HEK293T (cell line): ENCODE measurements around the gene EGFR.

Experiments
- CTCF ChIA-PET: fragments of 350-600 bp; formaldehyde crosslinking; extraction: SDS; loops from one replicate; lab custom pipeline; 2021; ENCODE audit warnings: antibody characterized with exemption, inconsistent platforms; lab: Yijun Ruan, JAX
- POLR2A ChIA-PET: fragments of 350-600 bp; formaldehyde crosslinking; extraction: SDS; loops from one replicate; lab custom pipeline; 2020; ENCODE audit warnings: antibody characterized with exemption, inconsistent platforms; lab: Yijun Ruan, JAX
- DNase-seq: peaks from one replicate; pipeline ENCODE4 v3.0.0; 2012; ENCODE audit warnings: mixed read lengths; ENCODE audit errors: extremely low spot score
- ARNT ChIP-seq: fragments of 450-650 bp; IDR thresholded peaks from 2 replicates; pipeline ENCODE4 v1.6.1; 2017; ENCODE audit warnings: mild to moderate bottlenecking
- BHLHE40 ChIP-seq: fragments of 450-650 bp; IDR thresholded peaks from 2 replicates; pipeline ENCODE4 v1.6.1; 2016; ENCODE audit warnings: mild to moderate bottlenecking, moderate library complexity, borderline replicate concordance
- CTBP1 ChIP-seq: fragments of 450-650 bp; IDR thresholded peaks from 2 replicates; pipeline ENCODE4 v1.6.1; 2016; ENCODE audit warnings: borderline replicate concordance
- ELF4 ChIP-seq: fragments of 450-650 bp; IDR thresholded peaks from 2 replicates; pipeline ENCODE4 v1.6.1; 2017; ENCODE audit warnings: antibody characterized with exemption
- FOXA1 ChIP-seq: fragments of 450-650 bp; IDR thresholded peaks from 2 replicates; pipeline ENCODE4 v1.6.1; 2016; ENCODE audit warnings: mild to moderate bottlenecking
- FOXK2 ChIP-seq: fragments of 450-650 bp; IDR thresholded peaks from 2 replicates; pipeline ENCODE4 v1.6.1; 2016; ENCODE audit warnings: mild to moderate bottlenecking
- FOXM1 ChIP-seq: fragments of 450-650 bp; IDR thresholded peaks from 2 replicates; pipeline ENCODE4 v1.6.1; 2017; ENCODE audit warnings: mild to moderate bottlenecking, borderline replicate concordance
- HDGF ChIP-seq: fragments of 450-650 bp; IDR thresholded peaks from 2 replicates; pipeline ENCODE4 v1.6.1; 2017; ENCODE audit warnings: antibody characterized with exemption, borderline replicate concordance
- L3MBTL2 ChIP-seq: fragments of 450-650 bp; conservative IDR thresholded peaks from 2 replicates; pipeline ENCODE4 v1.6.1; 2016; ENCODE audit warnings: mild to moderate bottlenecking
- LEF1 ChIP-seq: fragments of 450-650 bp; IDR thresholded peaks from 2 replicates; pipeline ENCODE4 v1.6.1; 2017; ENCODE audit warnings: mild to moderate bottlenecking, borderline replicate concordance
- NFRKB ChIP-seq: fragments of 450-650 bp; IDR thresholded peaks from 2 replicates; pipeline ENCODE4 v1.6.1; 2016; ENCODE audit warnings: mild to moderate bottlenecking, moderate library complexity
- PKNOX1 ChIP-seq: fragments of 450-650 bp; IDR thresholded peaks from 2 replicates; pipeline ENCODE4 v1.6.1; 2016
- SP1 ChIP-seq: fragments of 450-650 bp; IDR thresholded peaks from 2 replicates; pipeline ENCODE4 v1.6.1; 2017
- SUZ12 ChIP-seq: fragments of 450-650 bp; IDR thresholded peaks from 2 replicates; pipeline ENCODE4 v1.6.1; 2016; ENCODE audit warnings: mild to moderate bottlenecking
- TARDBP ChIP-seq: fragments of 450-650 bp; IDR thresholded peaks from 2 replicates; pipeline ENCODE4 v1.6.1; 2016
- ZNF384 ChIP-seq: fragments of 450-650 bp; IDR thresholded peaks from 2 replicates; pipeline ENCODE4 v1.6.1; 2016

The EGFR gene

GRCh38 chr7:55058314-55058713 lies 39.5 kb downstream of the EGFR start:
- ChIA-PET POLR2A (no interaction called here), CTCF (no interaction called here)
- DNase-seq: no peak
- TF ChIP-seq L3MBTL2: no peak

GRCh38 chr7:55059021-55059420 lies 40.2 kb downstream of the EGFR start:
- TF ChIP-seq FOXA1 (no peak), TARDBP (no peak), ARNT (no peak)
- ChIA-PET CTCF (no interaction called here), POLR2A (no interaction called here)
- DNase-seq: no peak

GRCh38 chr7:55060085-55060484 lies 41.3 kb downstream of the EGFR start:
- ChIA-PET POLR2A (no interaction called here), CTCF (no interaction called here)
- TF ChIP-seq BHLHE40 (no peak), FOXM1 (no peak), TARDBP (no peak), FOXK2 (no peak), ELF4 (no peak), ARNT (no peak), CTBP1 (no peak), SP1 (no peak)
- no peak for DNase-seq

- POLR2A ChIA-PET: no interaction called here
- TF ChIP-seq L3MBTL2: no peak
- CTCF ChIA-PET: no interaction called here
- no peak for DNase-seq
Observed at GRCh38 chr7:55060636-55061022, 41.8 kb downstream of the EGFR start.

- no peak for TF ChIP-seq L3MBTL2
- TF ChIP-seq ZNF384: no peak
- no peak for TF ChIP-seq ARNT
- TF ChIP-seq FOXK2: no peak
- TF ChIP-seq BHLHE40: no peak
- no peak for TF ChIP-seq SP1
- TF ChIP-seq TARDBP: no peak
- no peak for TF ChIP-seq SUZ12
- TF ChIP-seq FOXA1: no peak
- TF ChIP-seq ELF4: no peak
- TF ChIP-seq NFRKB: no peak
- TF ChIP-seq HDGF: no peak
- no peak for TF ChIP-seq PKNOX1
- TF ChIP-seq LEF1: no peak
- no peak for TF ChIP-seq FOXM1
- no peak for TF ChIP-seq CTBP1
- POLR2A ChIA-PET: no interaction called here
- no peak for DNase-seq
- CTCF ChIA-PET: no interaction called here
Observed at GRCh38 chr7:55061726-55062499, 43.1 kb downstream of the EGFR start.

- POLR2A ChIA-PET: no interaction called here
- CTCF ChIA-PET: no interaction called here
- DNase-seq: no peak
- TF ChIP-seq NFRKB: no peak
- TF ChIP-seq ZNF384: no peak
Observed at GRCh38 chr7:55063061-55063460, 44.2 kb downstream of the EGFR start.

- TF ChIP-seq SUZ12 (no peak), FOXK2 (no peak), CTBP1 (no peak), ELF4 (no peak), BHLHE40 (no peak), FOXM1 (no peak), FOXA1 (no peak), HDGF (no peak), L3MBTL2 (no peak), TARDBP (no peak), ARNT (no peak), NFRKB (no peak), PKNOX1 (no peak), ZNF384 (no peak), SP1 (no peak), LEF1 (no peak)
- DNase-seq: no peak
- ChIA-PET POLR2A (no interaction called here), CTCF (no interaction called here)
Observed at GRCh38 chr7:55063633-55064032, 44.8 kb downstream of the EGFR start.

- DNase-seq: peak; percentile 30
- TF ChIP-seq NFRKB (no peak), LEF1 (no peak), SUZ12 (no peak), BHLHE40 (no peak), SP1 (no peak), ARNT (no peak), CTBP1 (no peak), TARDBP (no peak), ELF4 (no peak), FOXK2 (no peak), PKNOX1 (no peak), FOXA1 (no peak), L3MBTL2 (no peak), HDGF (no peak), ZNF384 (no peak)
- ChIA-PET POLR2A (interaction anchor here (0.6 to 0.9 kb wide), 2 partner anchors 9 to 306 kb away, joined by 3 to 5 read pairs; partner anchors contain the start of gene SEC61G), CTCF (interaction anchor here (0.7 kb wide), 1 partner anchor 190 kb away, joined by 3 read pairs; no protein-coding TSS in a partner anchor)
Observed at GRCh38 chr7:55065079-55065478, 46.3 kb downstream of the EGFR start.
